GM23338 (cell line): Measurements from ENCODE around the gene GALNT14.

Source experiments
- CREB1 ChIP-seq: fragments of 250-450 bp; sonication (Bioruptor Pico); IDR thresholded peaks from 2 replicates; pipeline ENCODE4 v1.5.0; 2020; ENCODE audit warnings: low read depth, mild to moderate bottlenecking, moderate library complexity
- CTCF ChIP-seq, 2 experiments: fragments of 200-600 bp in 1 of 2; sonication (generic) in 1 of 2; conservative IDR thresholded peaks; 2 replicates each; pipeline versions ENCODE4 v1.5.1 to v1.6.1; 2016 to 2017; ENCODE audit warnings: antibody characterized with exemption in 2 of 2, low read depth in 2 of 2, mild to moderate bottlenecking in 2 of 2, moderate library complexity in 1 of 2
- ETS1 ChIP-seq: IDR thresholded peaks from 2 replicates; pipeline ENCODE4 v1.6.1; 2016; ENCODE audit warnings: antibody characterized with exemption
- EZH2 ChIP-seq: fragments of 200-600 bp; sonication (generic); IDR thresholded peaks from one replicate; pipeline ENCODE4 v1.8.0; 2017; ENCODE audit warnings: antibody characterized with exemption, mild to moderate bottlenecking, low read depth; ENCODE audit not compliant: unreplicated experiment
- EZH2phosphoT487 ChIP-seq: fragments of 200-600 bp; sonication (generic); IDR thresholded peaks from one replicate; pipeline ENCODE4 v1.8.1; 2018; ENCODE audit warnings: antibody characterized with exemption; ENCODE audit not compliant: unreplicated experiment
- JUNB ChIP-seq: IDR thresholded peaks from one replicate; pipeline ENCODE4 v1.6.1; 2016; ENCODE audit warnings: antibody characterized with exemption; ENCODE audit not compliant: unreplicated experiment
- NANOG ChIP-seq: IDR thresholded peaks from 2 replicates; pipeline ENCODE4 v1.6.1; 2016; ENCODE audit warnings: antibody characterized with exemption, borderline replicate concordance
- POLR2AphosphoS5 ChIP-seq: IDR thresholded peaks from 2 replicates; pipeline ENCODE4 v1.6.1; 2016; ENCODE audit warnings: antibody characterized with exemption, low read depth
- STAT1 ChIP-seq: IDR thresholded peaks from one replicate; pipeline ENCODE4 v1.6.1; 2016; ENCODE audit warnings: antibody characterized with exemption; ENCODE audit not compliant: unreplicated experiment
- ZNF114 ChIP-seq: fragments of 250-450 bp; sonication (Bioruptor Pico); IDR thresholded peaks from 2 replicates; pipeline ENCODE4 v1.5.0; 2020; ENCODE audit warnings: mild to moderate bottlenecking, moderate library complexity
- TF ChIP-seq, protein P1 (sequence below): IDR thresholded peaks from one replicate; pipeline ENCODE4 v1.6.1; 2018; ENCODE audit warnings: antibody characterized with exemption; ENCODE audit not compliant: unreplicated experiment
- TF ChIP-seq, protein P2 (sequence below): fragments of 250-450 bp; sonication (Bioruptor Pico); IDR thresholded peaks from 2 replicates; pipeline ENCODE4 v1.5.0; 2020; ENCODE audit warnings: mild to moderate bottlenecking, moderate library complexity

- no peak for TF ChIP-seq CTCF (conservative IDR thresholded peaks at IDR 0.05; ENCODE audit: low read depth in 2 of 2)
- no peak for TF ChIP-seq JUNB
- TF ChIP-seq EZH2phosphoT487: no peak
- no peak for TF ChIP-seq POLR2AphosphoS5
- no peak for TF ChIP-seq CREB1
- no peak for TF ChIP-seq EZH2
- TF ChIP-seq, protein P1, sequence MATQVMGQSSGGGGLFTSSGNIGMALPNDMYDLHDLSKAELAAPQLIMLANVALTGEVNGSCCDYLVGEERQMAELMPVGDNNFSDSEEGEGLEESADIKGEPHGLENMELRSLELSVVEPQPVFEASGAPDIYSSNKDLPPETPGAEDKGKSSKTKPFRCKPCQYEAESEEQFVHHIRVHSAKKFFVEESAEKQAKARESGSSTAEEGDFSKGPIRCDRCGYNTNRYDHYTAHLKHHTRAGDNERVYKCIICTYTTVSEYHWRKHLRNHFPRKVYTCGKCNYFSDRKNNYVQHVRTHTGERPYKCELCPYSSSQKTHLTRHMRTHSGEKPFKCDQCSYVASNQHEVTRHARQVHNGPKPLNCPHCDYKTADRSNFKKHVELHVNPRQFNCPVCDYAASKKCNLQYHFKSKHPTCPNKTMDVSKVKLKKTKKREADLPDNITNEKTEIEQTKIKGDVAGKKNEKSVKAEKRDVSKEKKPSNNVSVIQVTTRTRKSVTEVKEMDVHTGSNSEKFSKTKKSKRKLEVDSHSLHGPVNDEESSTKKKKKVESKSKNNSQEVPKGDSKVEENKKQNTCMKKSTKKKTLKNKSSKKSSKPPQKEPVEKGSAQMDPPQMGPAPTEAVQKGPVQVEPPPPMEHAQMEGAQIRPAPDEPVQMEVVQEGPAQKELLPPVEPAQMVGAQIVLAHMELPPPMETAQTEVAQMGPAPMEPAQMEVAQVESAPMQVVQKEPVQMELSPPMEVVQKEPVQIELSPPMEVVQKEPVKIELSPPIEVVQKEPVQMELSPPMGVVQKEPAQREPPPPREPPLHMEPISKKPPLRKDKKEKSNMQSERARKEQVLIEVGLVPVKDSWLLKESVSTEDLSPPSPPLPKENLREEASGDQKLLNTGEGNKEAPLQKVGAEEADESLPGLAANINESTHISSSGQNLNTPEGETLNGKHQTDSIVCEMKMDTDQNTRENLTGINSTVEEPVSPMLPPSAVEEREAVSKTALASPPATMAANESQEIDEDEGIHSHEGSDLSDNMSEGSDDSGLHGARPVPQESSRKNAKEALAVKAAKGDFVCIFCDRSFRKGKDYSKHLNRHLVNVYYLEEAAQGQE: no peak
- TF ChIP-seq ETS1: no peak
- TF ChIP-seq ZNF114: no peak
- TF ChIP-seq, protein P2, sequence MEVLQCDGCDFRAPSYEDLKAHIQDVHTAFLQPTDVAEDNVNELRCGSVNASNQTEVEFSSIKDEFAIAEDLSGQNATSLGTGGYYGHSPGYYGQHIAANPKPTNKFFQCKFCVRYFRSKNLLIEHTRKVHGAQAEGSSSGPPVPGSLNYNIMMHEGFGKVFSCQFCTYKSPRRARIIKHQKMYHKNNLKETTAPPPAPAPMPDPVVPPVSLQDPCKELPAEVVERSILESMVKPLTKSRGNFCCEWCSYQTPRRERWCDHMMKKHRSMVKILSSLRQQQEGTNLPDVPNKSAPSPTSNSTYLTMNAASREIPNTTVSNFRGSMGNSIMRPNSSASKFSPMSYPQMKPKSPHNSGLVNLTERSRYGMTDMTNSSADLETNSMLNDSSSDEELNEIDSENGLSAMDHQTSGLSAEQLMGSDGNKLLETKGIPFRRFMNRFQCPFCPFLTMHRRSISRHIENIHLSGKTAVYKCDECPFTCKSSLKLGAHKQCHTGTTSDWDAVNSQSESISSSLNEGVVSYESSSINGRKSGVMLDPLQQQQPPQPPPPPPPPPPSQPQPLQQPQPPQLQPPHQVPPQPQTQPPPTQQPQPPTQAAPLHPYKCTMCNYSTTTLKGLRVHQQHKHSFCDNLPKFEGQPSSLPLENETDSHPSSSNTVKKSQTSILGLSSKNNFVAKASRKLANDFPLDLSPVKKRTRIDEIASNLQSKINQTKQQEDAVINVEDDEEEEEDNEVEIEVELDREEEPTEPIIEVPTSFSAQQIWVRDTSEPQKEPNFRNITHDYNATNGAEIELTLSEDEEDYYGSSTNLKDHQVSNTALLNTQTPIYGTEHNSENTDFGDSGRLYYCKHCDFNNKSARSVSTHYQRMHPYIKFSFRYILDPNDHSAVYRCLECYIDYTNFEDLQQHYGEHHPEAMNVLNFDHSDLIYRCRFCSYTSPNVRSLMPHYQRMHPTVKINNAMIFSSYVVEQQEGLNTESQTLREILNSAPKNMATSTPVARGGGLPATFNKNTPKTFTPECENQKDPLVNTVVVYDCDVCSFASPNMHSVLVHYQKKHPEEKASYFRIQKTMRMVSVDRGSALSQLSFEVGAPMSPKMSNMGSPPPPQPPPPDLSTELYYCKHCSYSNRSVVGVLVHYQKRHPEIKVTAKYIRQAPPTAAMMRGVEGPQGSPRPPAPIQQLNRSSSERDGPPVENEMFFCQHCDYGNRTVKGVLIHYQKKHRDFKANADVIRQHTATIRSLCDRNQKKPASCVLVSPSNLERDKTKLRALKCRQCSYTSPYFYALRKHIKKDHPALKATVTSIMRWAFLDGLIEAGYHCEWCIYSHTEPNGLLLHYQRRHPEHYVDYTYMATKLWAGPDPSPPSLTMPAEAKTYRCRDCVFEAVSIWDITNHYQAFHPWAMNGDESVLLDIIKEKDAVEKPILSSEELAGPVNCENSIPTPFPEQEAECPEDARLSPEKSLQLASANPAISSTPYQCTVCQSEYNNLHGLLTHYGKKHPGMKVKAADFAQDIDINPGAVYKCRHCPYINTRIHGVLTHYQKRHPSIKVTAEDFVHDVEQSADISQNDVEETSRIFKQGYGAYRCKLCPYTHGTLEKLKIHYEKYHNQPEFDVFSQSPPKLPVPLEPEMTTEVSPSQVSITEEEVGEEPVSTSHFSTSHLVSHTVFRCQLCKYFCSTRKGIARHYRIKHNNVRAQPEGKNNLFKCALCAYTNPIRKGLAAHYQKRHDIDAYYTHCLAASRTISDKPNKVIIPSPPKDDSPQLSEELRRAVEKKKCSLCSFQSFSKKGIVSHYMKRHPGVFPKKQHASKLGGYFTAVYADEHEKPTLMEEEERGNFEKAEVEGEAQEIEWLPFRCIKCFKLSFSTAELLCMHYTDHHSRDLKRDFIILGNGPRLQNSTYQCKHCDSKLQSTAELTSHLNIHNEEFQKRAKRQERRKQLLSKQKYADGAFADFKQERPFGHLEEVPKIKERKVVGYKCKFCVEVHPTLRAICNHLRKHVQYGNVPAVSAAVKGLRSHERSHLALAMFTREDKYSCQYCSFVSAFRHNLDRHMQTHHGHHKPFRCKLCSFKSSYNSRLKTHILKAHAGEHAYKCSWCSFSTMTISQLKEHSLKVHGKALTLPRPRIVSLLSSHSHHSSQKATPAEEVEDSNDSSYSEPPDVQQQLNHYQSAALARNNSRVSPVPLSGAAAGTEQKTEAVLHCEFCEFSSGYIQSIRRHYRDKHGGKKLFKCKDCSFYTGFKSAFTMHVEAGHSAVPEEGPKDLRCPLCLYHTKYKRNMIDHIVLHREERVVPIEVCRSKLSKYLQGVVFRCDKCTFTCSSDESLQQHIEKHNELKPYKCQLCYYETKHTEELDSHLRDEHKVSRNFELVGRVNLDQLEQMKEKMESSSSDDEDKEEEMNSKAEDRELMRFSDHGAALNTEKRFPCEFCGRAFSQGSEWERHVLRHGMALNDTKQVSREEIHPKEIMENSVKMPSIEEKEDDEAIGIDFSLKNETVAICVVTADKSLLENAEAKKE (CRISPR knock-in tag): no peak
- TF ChIP-seq NANOG: no peak
- no peak for TF ChIP-seq STAT1
Observed at GRCh38 chr2:31090188-31090587, 48.1 kb downstream of the GALNT14 start.
